ENCODE results near the gene PTMA.

- TF ChIP-seq CTCF (IDR thresholded peaks at IDR 0.05), result peak; percentile 97
- TF ChIP-seq SIN3A (IDR thresholded peaks at IDR 0.05; ENCODE audit: borderline replicate concordance, insufficient read depth, low read depth, low read length), result 0 out of 2 replicates have a peak, but pooled peaks have one; percentile 33
- no peak; a peak in 1 of 4 replicates for TF ChIP-seq REST (IDR thresholded peaks at IDR 0.05; ENCODE audit: insufficient read depth in 1 of 2, low read depth in 2 of 2, low read length in 1 of 2)
- TF ChIP-seq POLR2AphosphoS5 (IDR thresholded peaks at IDR 0.05; ENCODE audit: low read depth, low read length), result peak; percentile 90
These were observed 1.3 kb upstream of the PTMA start for GRCh38 chr2:231706731-231707624.

All from Panc1 (cell line).